HEK293 (cell line): Measurements from ENCODE around the gene NUDT8.

Experiments
- CTCF ChIA-PET: fragments of 350-600 bp; formaldehyde crosslinking; extraction: SDS; loops from one replicate; lab custom pipeline; 2021; ENCODE audit warnings: antibody characterized with exemption; lab: Yijun Ruan, JAX
- POLR2A ChIA-PET: fragments of 300-600 bp; formaldehyde crosslinking; extraction: SDS; loops from one replicate; lab custom pipeline; 2020; ENCODE audit warnings: antibody characterized with exemption, inconsistent platforms; lab: Yijun Ruan, JAX
- H3K27ac ChIP-seq: fragments of 200-500 bp; sonication (Bioruptor generic); 2 replicates; pipeline ENCODE4 v1.5.1; 2014; ENCODE audit warnings: low read depth, low read length, control low read depth, inconsistent platforms; ENCODE audit errors: extremely low read depth
- H3K36me3 ChIP-seq, 2 experiments: fragments of 200-500 bp in 1 of 2; sonication (Bioruptor generic) in 1 of 2; 1 replicate in 1 of 2; 2 replicates in 1 of 2; pipeline ENCODE4 v1.5.1; 2014 to 2017; ENCODE audit warnings: inconsistent platforms in 2 of 2, low read length in 2 of 2; ENCODE audit not compliant: control insufficient read depth in 2 of 2, insufficient read depth in 1 of 2
- H3K4me1 ChIP-seq: fragments of 200-500 bp; sonication (Bioruptor generic); 2 replicates; pipeline ENCODE4 v1.5.1; 2014; ENCODE audit warnings: mild to moderate bottlenecking, low read length, inconsistent platforms; ENCODE audit not compliant: control insufficient read depth, insufficient read depth
- H3K4me3 ChIP-seq: 2 replicates; pipeline ENCODE4 v1.5.1; 2011; ENCODE audit warnings: low read depth, mild to moderate bottlenecking, control low read depth, low read length, moderate library complexity
- H3K9me3 ChIP-seq: fragments of 200-500 bp; sonication (Bioruptor generic); 2 replicates; pipeline ENCODE4 v1.5.1; 2014; ENCODE audit warnings: low read depth, low read length, inconsistent platforms; ENCODE audit not compliant: control insufficient read depth, insufficient read depth
- KLF1 ChIP-seq: fragments of 450-650 bp; formaldehyde crosslinking; IDR thresholded peaks from 2 replicates; pipeline ENCODE4 v1.5.1; 2016; ENCODE audit warnings: missing biosample characterization, missing genetic modification characterization
- KLF16 ChIP-seq: fragments of 450-650 bp; formaldehyde crosslinking; IDR thresholded peaks from 2 replicates; pipeline ENCODE4 v1.5.1; 2017; ENCODE audit warnings: missing biosample characterization, missing genetic modification characterization
- KLF8 ChIP-seq: fragments of 450-650 bp; formaldehyde crosslinking; IDR thresholded peaks from 2 replicates; pipeline ENCODE4 v1.5.1; 2016; ENCODE audit warnings: missing biosample characterization, missing genetic modification characterization
- PRDM1 ChIP-seq: fragments of 450-650 bp; formaldehyde crosslinking; IDR thresholded peaks from 2 replicates; pipeline ENCODE4; 2016; ENCODE audit warnings: missing biosample characterization, missing genetic modification characterization
- SETDB1 ChIP-seq: IDR thresholded peaks from one replicate; pipeline ENCODE4 v1.6.1; 2017; ENCODE audit warnings: mild to moderate bottlenecking, low read length, moderate library complexity, mixed read lengths; ENCODE audit not compliant: insufficient read length
- ZBTB21 ChIP-seq: fragments of 450-650 bp; formaldehyde crosslinking; IDR thresholded peaks from 2 replicates; pipeline ENCODE4 v1.5.1; 2017; ENCODE audit warnings: missing biosample characterization, missing genetic modification characterization
- ZBTB49 ChIP-seq: fragments of 450-650 bp; formaldehyde crosslinking; IDR thresholded peaks from 2 replicates; pipeline ENCODE4 v1.5.1; 2016; ENCODE audit warnings: missing biosample characterization, missing genetic modification characterization, low read depth
- ZNF10 ChIP-seq: fragments of 450-650 bp; formaldehyde crosslinking; IDR thresholded peaks from 2 replicates; pipeline ENCODE4 v1.5.1; 2017; ENCODE audit warnings: missing biosample characterization, missing genetic modification characterization
- ZNF112 ChIP-seq: fragments of 450-650 bp; formaldehyde crosslinking; IDR thresholded peaks from 2 replicates; pipeline ENCODE4 v1.5.0; 2017; ENCODE audit warnings: missing biosample characterization, missing genetic modification characterization
- ZNF146 ChIP-seq: fragments of 450-650 bp; formaldehyde crosslinking; IDR thresholded peaks from 2 replicates; pipeline ENCODE4 v1.5.1; 2016; ENCODE audit warnings: missing biosample characterization, missing genetic modification characterization
- ZNF223 ChIP-seq: fragments of 450-650 bp; formaldehyde crosslinking; IDR thresholded peaks from 2 replicates; pipeline ENCODE4 v1.5.1; 2016; ENCODE audit warnings: missing biosample characterization, missing genetic modification characterization
- ZNF274 ChIP-seq, 2 experiments: fragments of 200-500 bp in 1 of 2; fragments of 450-650 bp in 1 of 2; sonication (Bioruptor generic) in 1 of 2; formaldehyde crosslinking in 1 of 2; IDR thresholded peaks; 2 replicates each; pipeline versions ENCODE4 v1.5.1 to v1.6.1; 2014 to 2016; ENCODE audit warnings: borderline replicate concordance in 1 of 2, inconsistent platforms in 1 of 2, low read length in 1 of 2, missing biosample characterization in 1 of 2, missing genetic modification characterization in 1 of 2
- ZNF350 ChIP-seq: fragments of 450-650 bp; formaldehyde crosslinking; IDR thresholded peaks from 2 replicates; pipeline ENCODE4 v1.5.0; 2017; ENCODE audit warnings: missing biosample characterization, mild to moderate bottlenecking, missing genetic modification characterization
- ZNF488 ChIP-seq: fragments of 450-650 bp; formaldehyde crosslinking; IDR thresholded peaks from 2 replicates; pipeline ENCODE4 v1.5.1; 2016; ENCODE audit warnings: missing biosample characterization, missing genetic modification characterization
- ZNF529 ChIP-seq: fragments of 450-650 bp; formaldehyde crosslinking; IDR thresholded peaks from 2 replicates; pipeline ENCODE4 v1.5.1; 2017; ENCODE audit warnings: missing genetic modification characterization, missing biosample characterization; ENCODE audit not compliant: insufficient replicate concordance
- ZNF585B ChIP-seq: fragments of 450-650 bp; formaldehyde crosslinking; IDR thresholded peaks from 2 replicates; pipeline ENCODE4 v1.5.1; 2016; ENCODE audit warnings: missing biosample characterization, missing genetic modification characterization
- ZNF596 ChIP-seq: fragments of 450-650 bp; IDR thresholded peaks from 2 replicates; pipeline ENCODE4 v1.5.0; 2018; ENCODE audit warnings: missing biosample characterization, mild to moderate bottlenecking, missing genetic modification characterization, moderate library complexity
- ZNF621 ChIP-seq: fragments of 450-650 bp; formaldehyde crosslinking; IDR thresholded peaks from 2 replicates; pipeline ENCODE4 v1.5.1; 2017; ENCODE audit warnings: missing biosample characterization, missing genetic modification characterization
- ZNF660 ChIP-seq: fragments of 450-650 bp; IDR thresholded peaks from 2 replicates; pipeline ENCODE4 v1.5.1; 2018; ENCODE audit warnings: missing biosample characterization, mild to moderate bottlenecking, missing genetic modification characterization
- TF ChIP-seq, protein P1 (sequence below): fragments of 450-650 bp; formaldehyde crosslinking; optimal IDR thresholded peaks from 2 replicates; pipeline ENCODE3; 2016; ENCODE audit warnings: missing biosample characterization, mild to moderate bottlenecking, missing genetic modification characterization
- TF ChIP-seq, protein P2 (sequence below): fragments of 450-650 bp; formaldehyde crosslinking; IDR thresholded peaks from 2 replicates; pipeline ENCODE4 v1.5.1; 2016; ENCODE audit warnings: missing biosample characterization, missing genetic modification characterization

The NUDT8 gene

DNA sequence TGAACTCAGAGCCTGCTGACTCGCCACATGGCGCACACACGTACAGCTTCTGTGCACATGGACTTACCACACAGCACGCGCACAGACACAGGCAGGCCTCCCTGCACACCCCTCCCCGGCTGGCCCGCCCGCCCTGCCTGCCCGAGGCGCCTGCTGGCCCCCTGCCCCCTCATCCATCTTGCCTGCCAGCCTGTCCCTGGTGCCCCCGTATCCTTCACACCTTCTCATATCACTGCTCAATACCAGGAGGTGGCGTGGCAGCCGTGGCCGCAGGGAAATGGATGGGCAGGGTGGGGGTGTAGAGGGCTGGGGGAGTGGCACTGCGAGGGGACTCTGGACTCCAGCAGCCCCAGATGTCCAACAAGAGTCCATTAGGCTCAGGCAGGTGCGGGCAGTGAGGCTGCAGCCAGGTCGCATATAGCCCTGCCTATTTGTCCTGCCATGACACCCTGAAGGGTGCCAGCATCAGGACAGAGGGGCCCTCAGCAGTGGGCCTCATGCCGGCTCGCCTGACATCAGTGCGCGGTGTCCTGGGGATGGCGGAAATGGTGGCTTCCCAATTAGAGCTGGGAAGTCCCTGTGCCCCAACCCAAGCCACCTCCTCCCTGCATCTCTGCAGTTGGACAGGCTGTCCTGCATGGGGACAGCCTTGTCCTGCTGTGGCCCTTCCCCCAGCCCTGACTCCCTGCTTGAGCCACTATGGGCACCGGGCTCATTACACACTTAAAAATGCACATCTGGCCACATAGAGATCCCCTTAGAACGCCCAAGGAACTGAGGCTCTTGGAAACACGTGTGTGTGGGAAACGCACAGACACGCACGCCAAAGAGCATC is 11.8 kb upstream of the NUDT8 start:
- POLR2A ChIA-PET, result no interaction called here
- no peaks in the 10 kb centered on the region for H3K36me3 ChIP-seq
- H3K4me1 ChIP-seq, result no peaks in the 10 kb centered on the region
- TF ChIP-seq ZNF488 (tag by site-specific recombination), result no peak
- TF ChIP-seq, protein P1, sequence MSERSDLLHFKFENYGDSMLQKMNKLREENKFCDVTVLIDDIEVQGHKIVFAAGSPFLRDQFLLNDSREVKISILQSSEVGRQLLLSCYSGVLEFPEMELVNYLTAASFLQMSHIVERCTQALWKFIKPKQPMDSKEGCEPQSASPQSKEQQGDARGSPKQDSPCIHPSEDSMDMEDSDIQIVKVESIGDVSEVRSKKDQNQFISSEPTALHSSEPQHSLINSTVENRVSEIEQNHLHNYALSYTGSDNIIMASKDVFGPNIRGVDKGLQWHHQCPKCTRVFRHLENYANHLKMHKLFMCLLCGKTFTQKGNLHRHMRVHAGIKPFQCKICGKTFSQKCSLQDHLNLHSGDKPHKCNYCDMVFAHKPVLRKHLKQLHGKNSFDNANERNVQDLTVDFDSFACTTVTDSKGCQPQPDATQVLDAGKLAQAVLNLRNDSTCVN (tag by site-specific recombination), result no peak
- no peak for TF ChIP-seq ZNF585B (tag by site-specific recombination)
- TF ChIP-seq KLF8 (tag by site-specific recombination), result no peak
- TF ChIP-seq ZNF596, result no peak
- no peak for TF ChIP-seq ZNF223 (tag by site-specific recombination)
- TF ChIP-seq ZNF621 (tag by site-specific recombination), result no peak
- TF ChIP-seq ZNF146 (tag by site-specific recombination), result no peak
- TF ChIP-seq ZNF350 (tag by site-specific recombination), result no peak
- TF ChIP-seq PRDM1 (tag by site-specific recombination), result no peak
- no peak overlapping the region for H3K27ac ChIP-seq
- H3K4me3 ChIP-seq, result no peak overlapping the region
- CTCF ChIA-PET, result no interaction called here
- no peaks in the 10 kb centered on the region for H3K9me3 ChIP-seq

- Histone ChIP-seq H3K9me3 (no peaks in the 10 kb centered on the region), H3K4me3 (no peak overlapping the region), H3K27ac (no peak overlapping the region), H3K36me3 (no peaks in the 10 kb centered on the region), H3K4me1 (no peaks in the 10 kb centered on the region)
- TF ChIP-seq KLF1 (tag by site-specific recombination), result no peak
- TF ChIP-seq, protein P2, sequence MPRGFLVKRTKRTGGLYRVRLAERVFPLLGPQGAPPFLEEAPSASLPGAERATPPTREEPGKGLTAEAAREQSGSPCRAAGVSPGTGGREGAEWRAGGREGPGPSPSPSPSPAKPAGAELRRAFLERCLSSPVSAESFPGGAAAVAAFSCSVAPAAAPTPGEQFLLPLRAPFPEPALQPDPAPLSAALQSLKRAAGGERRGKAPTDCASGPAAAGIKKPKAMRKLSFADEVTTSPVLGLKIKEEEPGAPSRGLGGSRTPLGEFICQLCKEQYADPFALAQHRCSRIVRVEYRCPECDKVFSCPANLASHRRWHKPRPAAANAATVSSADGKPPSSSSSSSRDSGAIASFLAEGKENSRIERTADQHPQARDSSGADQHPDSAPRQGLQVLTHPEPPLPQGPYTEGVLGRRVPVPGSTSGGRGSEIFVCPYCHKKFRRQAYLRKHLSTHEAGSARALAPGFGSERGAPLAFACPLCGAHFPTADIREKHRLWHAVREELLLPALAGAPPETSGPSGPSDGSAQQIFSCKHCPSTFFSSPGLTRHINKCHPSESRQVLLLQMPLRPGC, result no peak
- no peak for TF ChIP-seq SETDB1
- TF ChIP-seq ZNF350 (tag by site-specific recombination), result no peak
- TF ChIP-seq ZNF660 (tag by site-specific recombination), result no peak
- TF ChIP-seq ZBTB49 (tag by site-specific recombination), result no peak
- TF ChIP-seq ZNF529 (tag by site-specific recombination), result no peak
- TF ChIP-seq ZNF112 (tag by site-specific recombination), result no peak
- TF ChIP-seq ZNF10, result no peak
- no peak for TF ChIP-seq KLF16 (tag by site-specific recombination)
- no peak for TF ChIP-seq ZBTB21 (tag by site-specific recombination)
- no peak for TF ChIP-seq ZNF274 (IDR thresholded peaks at IDR 0.05; ENCODE audit: low read length)
- no peak for TF ChIP-seq ZNF274 (tag by site-specific recombination; IDR thresholded peaks at IDR 0.05; ENCODE audit: borderline replicate concordance)
- POLR2A ChIA-PET, result no interaction called here
- CTCF ChIA-PET, result interaction anchor here (0.6 to 1.7 kb wide), 3 partner anchors 12 to 40 kb away, joined by 3 to 5 read pairs (median 3); no protein-coding TSS in a partner anchor
Measured at GRCh38 chr11:67640758-67641337, 11.1 kb upstream of the NUDT8 start.
